H9 (cell line): ENCODE data around the gene PIGK. TPM values are rescaled to one million over a fixed set of nuclear protein-coding genes. Genes with fewer than 3 reads are reported as not detected.

Experiments
- DNase-seq: peaks from one replicate; pipeline ENCODE4 v3.0.0-alpha.2; 2017
- H2AFZ ChIP-seq: one replicate; pipeline ENCODE4 v1.6.1; 2013; ENCODE audit warnings: mild to moderate bottlenecking, low read length, control low read depth, moderate library complexity
- H2AK5ac ChIP-seq: 2 replicates; pipeline ENCODE4 v1.6.1; 2013; ENCODE audit warnings: low read length, control low read depth, mixed read lengths; ENCODE audit not compliant: insufficient read length
- H2BK120ac ChIP-seq: one replicate; pipeline ENCODE4 v1.6.1; 2013; ENCODE audit warnings: low read depth, mild to moderate bottlenecking, low read length, control low read depth, inconsistent platforms; ENCODE audit not compliant: poor library complexity, severe bottlenecking
- H2BK12ac ChIP-seq: 2 replicates; pipeline ENCODE4 v1.6.1; 2013; ENCODE audit warnings: low read length, control low read depth, mixed read lengths, low read depth; ENCODE audit not compliant: insufficient read length
- H2BK15ac ChIP-seq: 2 replicates; pipeline ENCODE4 v1.6.1; 2013; ENCODE audit warnings: low read depth, low read length, control low read depth
- H2BK20ac ChIP-seq: one replicate; pipeline ENCODE4 v1.6.1; 2013; ENCODE audit warnings: low read depth, mild to moderate bottlenecking, low read length, control low read depth, inconsistent platforms; ENCODE audit not compliant: poor library complexity, severe bottlenecking
- H2BK5ac ChIP-seq: 2 replicates; pipeline ENCODE4 v1.6.1; 2013; ENCODE audit warnings: low read length, control low read depth, mixed read lengths; ENCODE audit not compliant: insufficient read length
- H3K14ac ChIP-seq: 2 replicates; pipeline ENCODE4 v1.6.1; 2013; ENCODE audit warnings: low read length, control low read depth; ENCODE audit not compliant: insufficient read depth
- H3K18ac ChIP-seq: 2 replicates; pipeline ENCODE4 v1.6.1; 2013; ENCODE audit warnings: low read depth, mild to moderate bottlenecking, mixed read lengths, low read length, control low read depth; ENCODE audit not compliant: insufficient read length
- H3K23ac ChIP-seq: 2 replicates; pipeline ENCODE4 v1.6.1; 2013; ENCODE audit warnings: low read length, control low read depth, mixed read lengths, low read depth; ENCODE audit not compliant: insufficient read length
- H3K23me2 ChIP-seq: 2 replicates; pipeline ENCODE4 v1.6.1; 2013; ENCODE audit warnings: low read depth, mild to moderate bottlenecking, mixed read lengths, low read length, control low read depth; ENCODE audit not compliant: insufficient read length, poor library complexity, severe bottlenecking
- H3K27ac ChIP-seq: 2 replicates; pipeline ENCODE4 v1.5.1; 2013; ENCODE audit warnings: low read length, control low read depth, mixed read lengths, low read depth; ENCODE audit not compliant: insufficient read length
- H3K27me3 ChIP-seq: 2 replicates; pipeline ENCODE4 v1.6.1; 2013; ENCODE audit warnings: low read length, control low read depth, inconsistent platforms; ENCODE audit not compliant: insufficient read depth
- H3K4ac ChIP-seq: 2 replicates; pipeline ENCODE4 v1.6.1; 2013; ENCODE audit warnings: low read depth, mild to moderate bottlenecking, control low read depth, inconsistent platforms, low read length, moderate library complexity
- H3K4me1 ChIP-seq: 2 replicates; pipeline ENCODE4 v1.6.1; 2013; ENCODE audit warnings: low read length, control low read depth, inconsistent platforms; ENCODE audit not compliant: insufficient read depth
- H3K4me2 ChIP-seq: 2 replicates; pipeline ENCODE4 v1.6.1; 2013; ENCODE audit warnings: low read length, control low read depth, mixed read lengths; ENCODE audit not compliant: insufficient read length, insufficient read depth
- H3K56ac ChIP-seq: 2 replicates; pipeline ENCODE4 v1.6.1; 2013; ENCODE audit warnings: low read depth, mild to moderate bottlenecking, mixed read lengths, low read length, control low read depth; ENCODE audit not compliant: insufficient read length
- H3K79me1 ChIP-seq: 2 replicates; pipeline ENCODE4 v1.6.1; 2013; ENCODE audit warnings: low read depth, mild to moderate bottlenecking, moderate library complexity, low read length, control low read depth, inconsistent platforms; ENCODE audit not compliant: insufficient read depth, poor library complexity, severe bottlenecking
- H3K79me2 ChIP-seq: 2 replicates; pipeline ENCODE4 v1.6.1; 2013; ENCODE audit warnings: low read length, control low read depth, inconsistent platforms; ENCODE audit not compliant: insufficient read depth
- H3K9ac ChIP-seq: 2 replicates; pipeline ENCODE4 v1.6.1; 2013; ENCODE audit warnings: low read length, control low read depth, mixed read lengths; ENCODE audit not compliant: insufficient read length; ENCODE audit errors: extremely low read depth
- H3K9me3 ChIP-seq: one replicate; pipeline ENCODE4 v1.6.1; 2013; ENCODE audit warnings: low read depth, low read length, inconsistent platforms; ENCODE audit not compliant: control insufficient read depth
- H3T11ph ChIP-seq: one replicate; pipeline ENCODE4 v1.6.1; 2013; ENCODE audit warnings: mild to moderate bottlenecking, low read length, control low read depth, inconsistent platforms
- H4K20me1 ChIP-seq: one replicate; pipeline ENCODE4 v1.6.1; 2013; ENCODE audit not compliant: control insufficient read depth, insufficient read length, insufficient read depth
- H4K5ac ChIP-seq: 2 replicates; pipeline ENCODE4 v1.6.1; 2013; ENCODE audit warnings: low read depth, mild to moderate bottlenecking, mixed read lengths, low read length, control low read depth; ENCODE audit not compliant: insufficient read length
- H4K8ac ChIP-seq: replicated peaks from 2 replicates; pipeline ENCODE4 v1.6.1; 2013; ENCODE audit warnings: low read length, control low read depth, mixed read lengths, low read depth; ENCODE audit not compliant: insufficient read length
- H4K91ac ChIP-seq: 2 replicates; pipeline ENCODE4 v1.6.1; 2013; ENCODE audit warnings: low read depth, mild to moderate bottlenecking, moderate library complexity, mixed read lengths, low read length, control low read depth; ENCODE audit not compliant: insufficient read length
- H3K27ac Mint-ChIP-seq, 3 experiments: 2 replicates in 2 of 3; 3 replicates in 1 of 3; pipeline ENCODE4 v1.8.0; 2020 to 2021; ENCODE audit warnings: mixed read lengths in 3 of 3, mild to moderate bottlenecking in 1 of 3, moderate library complexity in 1 of 3
- H3K27me3 Mint-ChIP-seq: 2 replicates; pipeline ENCODE4 v1.8.0; 2021; ENCODE audit warnings: low read depth, mild to moderate bottlenecking, moderate library complexity, mixed read lengths
- H3K36me3 Mint-ChIP-seq, 3 experiments: 2 replicates in 2 of 3; 3 replicates in 1 of 3; pipeline ENCODE4 v1.8.0; 2020 to 2021; ENCODE audit warnings: low read depth in 3 of 3, mixed read lengths in 3 of 3; ENCODE audit not compliant: insufficient read depth in 1 of 3
- H3K4me1 Mint-ChIP-seq, 2 experiments: 2 replicates each; pipeline ENCODE4 v1.8.0; 2020; ENCODE audit warnings: mixed read lengths in 2 of 2
- H3K4me3 Mint-ChIP-seq, 2 experiments: 2 replicates in 1 of 2; 3 replicates in 1 of 2; pipeline ENCODE4 v1.8.0; 2020 to 2021; ENCODE audit warnings: mild to moderate bottlenecking in 2 of 2, mixed read lengths in 2 of 2, moderate library complexity in 1 of 2
- H3K9me3 Mint-ChIP-seq, 2 experiments: 2 replicates in 1 of 2; 3 replicates in 1 of 2; pipeline ENCODE4 v1.8.0; 2020; ENCODE audit warnings: mild to moderate bottlenecking in 2 of 2, mixed read lengths in 2 of 2, moderate library complexity in 1 of 2
- CTCF ChIP-seq: fragments of 200-600 bp; sonication (generic); conservative IDR thresholded peaks from 3 replicates; pipeline ENCODE4 v1.8.0; 2021; ENCODE audit warnings: antibody characterized with exemption, mild to moderate bottlenecking
- WGBS: extraction: QIAGEN DNeasy Blood & Tissue Kit; methylation state at CpG from one replicate; pipeline ENCODE4 v1.1.7; 2013; ENCODE audit warnings: missing lambda C conversion rate, low lambda C conversion rate, mixed read lengths; ENCODE audit not compliant: insufficient read length; ENCODE audit errors: extremely low coverage; 5-methylcytosine and 5-hydroxymethylcytosine counted together
- total RNA-seq: library from RNA; stranded (reverse); gene quantifications from 2 replicates; pipeline ENCODE4 v1.2.1, GENCODE V29; 2021

The PIGK gene
- total RNA-seq, 1 experiment from 2014 or later = 22.1 TPM

- H3K9me3 ChIP-seq = no peaks in the 10 kb centered on the region
- H4K8ac ChIP-seq = no peak overlapping the region
- peaks cover 3% of the 10 kb centered on the region for H3K23me2 ChIP-seq
- DNase-seq = peak; percentile 27
- no peak for TF ChIP-seq CTCF
- H3K4me1 ChIP-seq = no peaks in the 10 kb centered on the region; the same call in 1 of the 2 replicates
- H3K56ac ChIP-seq = no peak overlapping the region
- no peaks in the 10 kb centered on the region for H3K27me3 ChIP-seq
- H3K18ac ChIP-seq = no peak overlapping the region
- H3T11ph ChIP-seq = no peak overlapping the region
- no peak overlapping the region for H2BK120ac ChIP-seq
- H3K9ac ChIP-seq = no peak overlapping the region
- no peak overlapping the region for H3K14ac ChIP-seq
- no peak overlapping the region for H2BK12ac ChIP-seq
- H3K27me3 Mint-ChIP-seq = no peaks in the 10 kb centered on the region
- no peak overlapping the region for H2BK20ac ChIP-seq
- H3K27ac ChIP-seq = no peak overlapping the region
- H2AK5ac ChIP-seq = no peak overlapping the region
- H4K20me1 ChIP-seq = no peaks in the 10 kb centered on the region
- no peaks in the 10 kb centered on the region for H3K79me2 ChIP-seq
- H3K4me3 Mint-ChIP-seq = peak overlapping the region in 1 of 2 experiments; percentile 43; a peak in 2 of 5 replicates
- H3K4me2 ChIP-seq = no peak overlapping the region
- peaks cover 7 to 8% of the 10 kb centered on the region in 2 experiments; a peak in 2 of 5 replicates for H3K9me3 Mint-ChIP-seq
- peak overlapping the region in 2 of 3 experiments; percentile 37 to 83; a peak in 5 of 7 replicates for H3K27ac Mint-ChIP-seq
- no peaks in the 10 kb centered on the region for H3K79me1 ChIP-seq
- peaks cover 20 to 30% (median 29%) of the 10 kb centered on the region in 3 experiments for H3K36me3 Mint-ChIP-seq
- H4K91ac ChIP-seq = no peak overlapping the region
- WGBS = no CpG with 5 or more reads among the region's 5 CpGs
- no peak overlapping the region for H4K5ac ChIP-seq
- no peak overlapping the region for H2BK5ac ChIP-seq
- no peak overlapping the region for H2BK15ac ChIP-seq
- H2AFZ ChIP-seq = no peak overlapping the region
- H3K4ac ChIP-seq = no peak overlapping the region
- no peak overlapping the region for H3K23ac ChIP-seq
- H3K4me1 Mint-ChIP-seq = peaks cover 29 to 30% of the 10 kb centered on the region in 2 experiments
Measured at GRCh38 chr1:77222496-77222895, 3.3 kb upstream of the PIGK start.
